ENCODE measurements around the gene CCDC201. TPM values are rescaled to one million over a fixed set of nuclear protein-coding genes. Genes with fewer than 3 reads are reported as not detected.
"Not testable (repeated sequence)": the region's sequence is repeated elsewhere in the genome, so short reads cannot be mapped to it uniquely, and the experiment has no call there.

Gene CCDC201
- total RNA-seq, 2 donors from 2014 or later = not detected

DNA sequence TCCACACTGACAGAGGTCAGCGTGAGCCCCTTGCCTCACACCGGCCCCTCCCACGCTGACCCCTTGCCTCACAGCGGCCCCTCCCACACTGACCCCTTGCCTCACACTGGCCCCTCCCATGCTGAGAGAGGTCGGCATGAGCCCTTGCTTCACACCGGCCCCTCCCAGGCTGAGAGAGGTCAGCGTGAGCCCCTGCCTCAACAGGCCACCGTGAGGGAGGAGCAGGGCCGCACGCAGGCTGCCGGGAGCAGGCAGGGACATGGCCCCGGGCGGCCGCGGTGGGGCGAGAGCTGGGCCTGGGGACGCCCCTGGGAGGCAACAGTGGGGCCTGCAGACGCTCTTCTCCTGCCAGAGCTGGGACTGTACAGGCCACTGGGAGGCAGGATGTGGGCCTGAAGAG lies 59.1 kb downstream of the CCDC201 start:
- H3K36me3 Mint-ChIP-seq (ENCODE audit: insufficient read depth in 2 of 2); H3K27me3 Mint-ChIP-seq (ENCODE audit: low read depth); H3K4me3 Mint-ChIP-seq; H3K4me1 Mint-ChIP-seq (ENCODE audit: low read depth); H3K27ac Mint-ChIP-seq; DNase-seq; ATAC-seq (replicated peaks in 1 of 2); H3K9me3 Mint-ChIP-seq: not testable (repeated sequence)

- DNase-seq = no peak
- Mint-ChIP-seq H3K36me3 (ENCODE audit: insufficient read depth in 2 of 2) (peaks cover 0 to 3% of the 10 kb centered on the region in 2 donors), H3K27me3 (ENCODE audit: low read depth) (no peaks in the 10 kb centered on the region), H3K27ac (no peak overlapping the region), H3K4me1 (ENCODE audit: low read depth) (no peaks in the 10 kb centered on the region), H3K4me3 (no peak overlapping the region), H3K9me3 (no peaks in the 10 kb centered on the region)
- ATAC-seq (replicated peaks in 1 of 2) = no peak
These were observed 59.9 kb downstream of the CCDC201 start for GRCh38 chr7:45812946-45813345.

DNA sequence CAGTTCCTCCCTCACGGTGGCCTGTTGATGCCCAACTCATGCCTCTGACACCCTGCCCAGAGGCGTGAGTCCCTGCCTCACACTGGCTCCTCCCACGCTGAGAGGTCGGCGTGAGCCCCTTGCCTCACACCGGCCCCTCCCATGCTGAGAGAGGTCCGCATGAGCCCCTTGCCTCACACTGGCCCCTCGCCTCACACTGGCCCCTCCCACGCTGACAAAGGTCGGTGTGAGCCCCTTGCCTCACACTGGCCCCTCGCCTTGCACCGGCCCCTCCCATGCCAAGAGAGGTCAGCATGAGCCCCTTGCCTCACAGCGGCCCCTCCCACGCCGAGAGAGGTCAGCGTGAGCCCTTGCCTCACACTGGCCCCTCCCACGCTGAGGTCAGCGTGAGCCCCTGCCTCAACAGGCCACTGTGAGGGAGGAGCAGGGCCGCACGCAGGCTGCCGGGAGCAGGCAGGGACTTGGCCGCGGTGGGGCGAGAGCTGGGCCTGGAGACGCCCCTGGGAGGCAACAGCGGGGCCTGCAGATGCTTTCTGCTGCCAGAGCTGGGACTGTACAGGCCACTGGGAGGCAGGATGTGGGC lies 61.1 kb downstream of the CCDC201 start:
- not testable (repeated sequence) for H3K4me3 Mint-ChIP-seq; ATAC-seq (replicated peaks in 1 of 2); H3K27ac Mint-ChIP-seq; H3K27me3 Mint-ChIP-seq (ENCODE audit: low read depth); H3K36me3 Mint-ChIP-seq (ENCODE audit: insufficient read depth in 2 of 2); H3K4me1 Mint-ChIP-seq (ENCODE audit: low read depth); H3K9me3 Mint-ChIP-seq
- DNase-seq = peak in 1 of 2 donors; percentile 2

DNA sequence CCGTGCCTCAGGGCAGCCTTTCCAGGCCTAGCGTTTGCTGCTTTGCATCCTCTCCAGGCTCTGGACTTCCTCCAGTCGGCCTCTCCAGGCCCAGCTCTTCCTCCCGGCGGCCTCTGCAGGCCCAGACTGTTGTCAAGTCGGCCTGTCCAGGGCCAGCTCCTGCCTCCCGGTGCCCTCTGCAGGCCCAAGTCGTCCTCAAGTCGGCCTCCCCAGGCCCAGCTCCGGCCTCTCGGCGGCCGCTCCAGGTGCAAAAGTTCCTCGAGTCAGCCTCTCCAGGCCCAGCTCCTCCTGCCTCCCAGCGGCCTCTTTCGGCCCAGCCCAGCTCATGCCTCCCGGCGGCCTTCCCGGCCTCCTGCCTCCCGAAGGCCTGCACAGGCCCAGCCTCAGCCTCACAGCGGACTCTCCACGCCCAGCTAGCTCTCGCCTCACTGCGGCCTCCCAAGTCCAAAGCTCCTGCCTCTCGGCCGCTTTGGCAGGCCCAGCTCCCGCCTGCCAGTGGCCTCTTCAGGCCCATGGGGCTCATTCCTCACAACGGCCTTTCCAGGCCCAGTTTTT lies 62.4 kb downstream of the CCDC201 start:
- not testable (repeated sequence) for H3K27ac Mint-ChIP-seq; ATAC-seq (replicated peaks in 1 of 2); H3K4me1 Mint-ChIP-seq (ENCODE audit: low read depth); H3K4me3 Mint-ChIP-seq; DNase-seq; H3K27me3 Mint-ChIP-seq (ENCODE audit: low read depth); H3K36me3 Mint-ChIP-seq (ENCODE audit: insufficient read depth in 2 of 2); H3K9me3 Mint-ChIP-seq

Other genes with a start within 250 kb of the CCDC201 start
- not detected for gene IGFBP1, start 15.4 kb upstream of the CCDC201 start, total RNA-seq
- 1 to 10 TPM in 1 of 2 donors, under 1 TPM in 1; 0.34 to 2.0 TPM for gene IGFBP3, start 48.2 kb upstream of the CCDC201 start, total RNA-seq